Middle frontal gyrus (tissue), 1 donor: Measurements from ENCODE around the gene PRKAR2B.
"Not testable (repeated sequence)": the region's sequence is repeated elsewhere in the genome, so short reads cannot be mapped to it uniquely, and the experiment has no call there.

Experiments
- DNase-seq: peaks from one replicate; pipeline ENCODE4 v3.0.0-alpha.2; 2015; ENCODE audit warnings: low spot score; ENCODE audit errors: extremely low spot score

The PRKAR2B gene

GRCh38 chr7:107152011-107152410 is 107.5 kb downstream of the PRKAR2B start:
- no peak for DNase-seq

- DNase-seq, result no peak
These were observed 110.3 kb downstream of the PRKAR2B start for GRCh38 chr7:107154826-107155225.

DNA sequence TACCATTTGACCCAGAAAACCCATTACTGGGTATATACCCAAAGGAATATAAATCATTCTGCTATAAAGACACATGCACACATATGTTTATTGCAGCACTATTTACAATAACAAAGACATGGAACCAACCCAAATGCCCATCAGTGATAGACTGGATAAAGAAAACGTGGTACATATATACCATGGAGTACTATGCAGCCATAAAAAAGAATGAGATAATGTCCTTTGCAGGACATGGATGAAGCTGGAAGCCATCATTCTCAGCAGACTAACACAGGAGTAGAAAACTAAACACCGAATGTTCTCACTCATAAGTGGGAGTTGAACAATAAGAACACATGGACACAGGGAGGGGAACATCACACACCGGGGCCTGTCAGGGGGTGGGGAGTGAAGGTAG is 111.2 kb downstream of the PRKAR2B start:
- DNase-seq, result not testable (repeated sequence)

DNA sequence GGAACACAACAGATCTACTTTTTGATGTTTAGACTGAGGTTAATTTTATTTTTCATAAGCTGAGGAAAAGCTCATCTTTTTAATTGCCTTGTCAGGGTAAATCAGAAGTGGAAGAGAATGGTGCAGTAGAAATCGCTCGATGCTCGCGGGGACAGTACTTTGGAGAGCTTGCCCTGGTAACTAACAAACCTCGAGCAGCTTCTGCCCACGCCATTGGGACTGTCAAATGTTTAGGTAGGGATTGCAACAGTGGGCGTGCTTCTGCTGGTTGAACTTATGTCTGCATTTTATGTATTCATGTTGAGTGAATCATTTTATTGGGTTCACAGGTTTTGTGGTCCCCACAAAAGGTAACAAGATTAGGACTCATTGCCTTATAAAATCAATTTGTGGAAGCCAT is 112.6 kb downstream of the PRKAR2B start:
- no peak for DNase-seq

- DNase-seq, result no peak
These were observed 113.5 kb downstream of the PRKAR2B start for GRCh38 chr7:107158028-107158427.

DNA sequence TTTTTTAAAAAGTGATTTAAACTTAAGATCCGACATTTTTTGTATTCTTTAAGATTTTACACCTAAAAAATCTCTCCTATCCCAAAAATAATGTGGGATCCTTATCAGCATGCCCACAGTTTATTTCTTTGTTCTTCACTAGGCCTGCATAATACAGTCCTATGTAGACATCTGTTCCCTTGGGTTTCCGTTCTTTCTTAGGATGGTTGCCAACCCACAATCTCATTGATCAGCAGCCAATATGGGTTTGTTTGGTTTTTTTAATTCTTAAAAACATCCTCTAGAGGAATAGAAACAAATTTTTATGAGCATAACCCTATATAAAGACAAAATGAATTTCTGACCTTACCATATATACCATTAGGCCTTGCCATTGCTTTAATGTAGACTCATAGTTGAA is 115.9 kb downstream of the PRKAR2B start:
- no peak for DNase-seq

GRCh38 chr7:107161415-107161814 is 116.9 kb downstream of the PRKAR2B start:
- DNase-seq, result no peak

DNA sequence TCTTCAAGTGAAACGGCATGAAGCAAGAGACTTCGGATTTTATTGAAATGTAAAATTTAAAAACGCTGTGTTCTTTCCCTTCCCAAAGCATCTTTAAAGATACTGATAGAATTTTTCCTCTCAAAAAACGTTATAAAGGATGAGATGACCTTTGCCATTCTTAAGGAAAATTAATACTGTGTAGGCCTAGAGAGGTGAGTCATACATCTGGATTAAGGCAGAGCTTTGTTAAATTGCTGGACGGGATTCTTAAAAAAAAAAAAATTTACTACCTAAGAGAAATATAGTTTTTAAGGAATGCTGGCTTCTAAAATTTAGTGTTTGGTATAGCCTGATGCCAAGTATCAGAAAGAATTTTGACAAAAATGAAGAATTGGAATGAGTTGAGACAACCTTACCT is 118.0 kb downstream of the PRKAR2B start:
- DNase-seq, result no peak

DNA sequence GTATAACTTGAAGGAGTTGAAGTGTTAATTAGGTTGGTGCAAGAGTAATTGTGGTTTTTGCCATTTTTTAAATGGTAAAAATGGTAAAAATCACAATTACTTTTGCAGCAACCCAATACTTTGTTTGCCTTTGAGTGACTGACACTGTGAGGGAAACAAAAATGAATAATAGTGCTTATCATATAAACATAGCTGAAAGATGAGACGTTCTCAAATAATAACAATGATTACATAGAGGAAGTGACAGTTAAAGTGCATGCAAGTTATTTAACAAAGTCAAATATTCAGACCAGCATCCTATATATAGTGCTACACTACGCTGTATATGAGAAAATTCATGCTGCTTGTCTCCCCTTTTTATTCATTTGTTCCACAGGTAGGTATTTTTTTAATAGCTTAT is 119.6 kb downstream of the PRKAR2B start:
- no peak for DNase-seq

DNA sequence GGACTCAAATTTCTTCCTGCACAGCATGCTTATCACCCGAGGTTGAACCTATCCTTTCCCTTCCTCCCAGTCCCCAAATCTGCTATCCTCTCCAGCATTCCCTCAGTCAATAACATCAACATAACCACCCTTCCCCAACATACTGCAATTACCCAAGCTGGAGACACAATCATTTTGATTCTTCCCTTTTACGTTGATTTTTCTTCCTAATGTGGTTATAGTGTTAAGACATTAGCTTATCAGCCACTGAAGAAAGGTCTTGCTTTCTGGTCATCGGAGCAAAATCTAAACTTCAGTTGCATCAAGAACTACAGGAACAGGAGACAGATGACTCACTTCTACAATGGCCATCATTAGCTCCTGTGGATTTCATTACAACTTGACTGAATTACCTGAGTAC is 120.8 kb downstream of the PRKAR2B start:
- DNase-seq, result no peak

- DNase-seq, result no peak
These were observed 122.4 kb downstream of the PRKAR2B start for GRCh38 chr7:107166736-107167426.

DNA sequence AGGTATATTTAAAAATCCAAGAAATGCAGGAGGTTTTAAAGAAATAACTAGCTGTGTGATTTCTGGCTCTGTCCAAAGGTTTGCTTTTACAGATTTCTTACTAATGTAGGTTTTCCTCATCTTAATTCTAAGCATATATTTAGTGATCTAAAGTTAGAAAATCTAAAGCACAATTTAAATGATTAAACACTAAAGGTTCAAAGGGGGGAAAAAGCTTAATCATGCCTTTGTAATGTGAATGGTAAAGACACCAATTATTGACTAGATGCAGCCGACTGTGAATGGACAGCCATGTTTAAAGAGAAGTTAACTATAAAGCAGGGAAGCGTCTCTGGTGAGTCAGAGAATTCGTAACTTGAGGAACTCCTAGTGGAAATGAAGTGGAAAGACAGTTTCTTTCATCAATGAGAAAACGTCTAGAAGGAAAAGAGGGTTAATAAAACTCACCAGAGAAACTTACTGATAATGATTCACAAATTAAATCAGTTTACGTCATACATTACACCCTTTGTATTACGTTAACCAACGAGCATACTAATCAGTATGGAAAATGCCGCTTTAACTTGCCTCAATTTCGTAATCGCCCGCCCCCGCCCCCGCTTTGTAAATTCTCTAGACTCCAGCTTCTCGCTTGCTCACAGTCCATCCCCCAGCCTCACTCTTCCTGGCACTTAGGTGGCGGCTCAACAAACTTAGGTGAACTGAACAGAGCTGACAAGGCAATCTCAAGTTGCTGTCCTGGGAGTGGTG is 123.2 kb downstream of the PRKAR2B start:
- peak; percentile 40 for DNase-seq

- peak; percentile 99 for DNase-seq
These were observed 124.0 kb downstream of the PRKAR2B start, which contains the start of gene HBP1 for GRCh38 chr7:107168233-107169119. TSS of gene HBP1 (plus strand) at chr7:107169003. CDS start at chr7:107179894, 10,891 bp downstream.

GRCh38 chr7:107169120-107170050 is 124.9 kb downstream of the PRKAR2B start:
- peak; percentile 91 for DNase-seq

DNA sequence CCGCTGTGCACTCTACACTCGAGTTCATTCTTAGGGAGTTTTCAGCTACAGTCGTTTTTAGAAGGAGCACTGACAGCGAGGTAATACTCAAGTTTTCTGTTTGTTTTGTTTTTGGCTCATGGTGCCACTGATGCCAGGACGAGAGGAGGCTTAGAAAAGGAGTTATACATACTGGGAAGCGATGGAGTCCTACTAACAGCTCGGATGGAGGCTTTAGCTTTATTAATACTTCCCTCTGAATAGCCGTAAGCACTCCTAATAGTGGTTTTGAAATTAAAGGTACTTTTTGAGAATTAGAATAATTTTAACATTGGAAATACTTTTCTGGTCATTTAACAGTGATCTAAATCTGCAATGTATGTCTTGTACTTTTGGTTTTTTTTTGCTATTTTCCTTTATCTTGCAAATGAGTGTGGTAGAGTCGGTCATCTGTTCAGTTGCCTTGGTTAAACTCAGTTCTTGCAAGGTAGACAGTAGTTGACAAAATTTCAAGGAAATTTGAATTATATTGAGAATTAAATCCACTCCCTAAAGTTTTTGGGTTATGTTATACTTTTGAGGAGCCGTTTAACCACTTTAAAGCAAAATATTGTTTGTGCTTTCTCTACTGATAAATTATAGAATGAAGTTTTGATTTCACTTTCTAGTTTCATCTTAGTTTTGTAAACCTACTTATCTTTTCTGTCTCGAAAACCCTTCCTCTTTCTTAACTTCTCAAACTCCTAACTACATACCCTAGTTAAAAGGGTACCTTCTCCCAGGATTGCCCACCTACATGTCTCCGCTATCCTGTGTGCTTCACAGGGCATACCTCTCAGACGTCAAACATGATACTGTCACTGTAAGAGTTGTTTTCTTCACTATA is 125.8 kb downstream of the PRKAR2B start:
- no peak for DNase-seq

DNA sequence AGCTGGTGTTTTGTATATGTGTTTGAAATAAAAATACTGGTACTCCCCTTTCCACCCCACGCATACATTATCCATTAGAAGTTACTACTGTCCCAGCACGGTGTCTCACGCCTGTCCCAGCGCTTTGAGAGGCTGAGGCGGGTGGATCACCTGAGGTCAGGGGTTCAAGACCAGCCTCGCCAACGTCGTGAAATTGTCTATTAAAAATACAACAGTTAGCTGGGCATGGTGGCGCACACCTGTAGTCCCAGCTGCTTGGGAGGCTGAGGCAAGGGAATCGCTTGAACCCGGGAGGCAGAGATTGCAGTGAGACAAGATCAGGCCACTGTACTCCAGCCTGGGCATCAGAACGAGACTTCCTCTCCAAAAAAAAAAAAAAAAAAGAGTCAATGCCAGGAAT is 127.0 kb downstream of the PRKAR2B start:
- DNase-seq, result no peak

DNA sequence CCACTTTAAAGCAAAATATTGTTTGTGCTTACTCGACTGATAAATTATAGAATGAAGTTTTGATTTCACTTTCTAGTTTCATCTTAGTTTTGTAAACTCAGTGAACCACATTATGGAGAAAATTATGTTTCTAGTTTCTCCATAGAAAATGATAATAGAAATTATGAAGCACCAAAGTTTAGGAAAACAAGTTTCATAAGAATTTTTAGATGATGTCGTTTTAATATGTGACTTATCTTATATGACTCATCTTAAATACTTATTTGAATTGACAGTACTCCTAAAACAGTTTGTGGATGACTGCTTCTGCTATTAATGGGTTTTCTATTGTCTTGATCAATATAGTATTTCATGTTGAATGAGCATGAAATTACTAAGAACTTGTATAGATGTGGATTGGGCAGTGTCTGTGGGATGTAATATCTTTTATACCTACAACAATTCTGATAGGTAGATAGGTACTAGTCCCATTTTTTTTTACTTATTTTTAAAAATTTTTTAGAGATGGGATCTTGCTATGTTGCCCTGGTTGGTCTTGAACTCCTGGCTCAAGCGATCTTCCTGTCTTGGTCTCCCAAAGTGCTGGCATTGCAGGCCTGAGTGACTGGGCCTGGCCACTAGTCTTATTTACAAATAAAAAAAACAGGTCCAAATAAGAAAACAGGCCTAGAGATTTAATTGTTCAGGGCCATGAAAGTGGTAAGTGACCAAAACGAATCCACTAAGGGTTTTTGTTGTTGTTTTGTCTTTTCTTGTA is 127.9 kb downstream of the PRKAR2B start:
- no peak for DNase-seq

- no peak for DNase-seq
These were observed 128.7 kb downstream of the PRKAR2B start for GRCh38 chr7:107173191-107173590.
